Measurements from ENCODE around the gene ZNF782.
"Not testable (repeated sequence)": the region's sequence is repeated elsewhere in the genome, so short reads cannot be mapped to it uniquely, and the experiment has no call there.

The ZNF782 gene

DNA sequence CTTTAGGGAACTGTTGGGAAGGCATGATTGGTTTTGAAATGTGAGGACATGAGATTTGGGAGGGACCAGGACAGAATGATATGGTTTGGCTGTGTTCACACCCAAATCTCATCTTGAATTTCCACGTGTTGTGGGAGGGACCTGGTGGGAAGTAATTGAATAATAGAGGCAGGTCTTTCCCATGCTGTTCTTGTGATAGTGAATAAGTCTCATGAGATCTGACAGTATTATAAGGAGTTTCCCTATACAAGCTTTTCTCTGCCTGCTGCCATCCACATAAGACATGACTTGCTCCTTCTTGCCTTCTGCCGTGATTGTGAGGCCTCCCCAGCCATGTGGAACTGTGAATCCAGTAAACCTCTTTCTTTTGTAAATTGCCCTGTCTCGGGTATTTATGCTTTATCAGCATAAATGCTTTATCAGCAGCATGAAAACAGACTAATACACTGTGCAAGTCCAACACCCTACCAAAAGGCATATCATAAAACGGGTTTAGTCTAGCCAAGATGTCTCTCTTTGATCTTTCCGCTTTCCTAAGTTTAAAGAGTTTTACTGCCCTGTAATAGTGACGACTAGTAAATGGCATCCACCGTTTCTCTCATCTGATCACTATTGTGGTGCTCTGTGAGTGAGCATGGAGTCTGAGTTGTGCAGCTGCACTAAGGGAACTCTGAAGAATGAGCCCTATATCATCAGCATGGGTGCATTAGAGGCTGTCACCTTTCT lies 12.9 kb upstream of the ZNF782 start:
- no peak overlapping the region for H3K4me3 ChIP-seq (ENCODE audit: control insufficient read depth, low read depth, low read length)
- DNase-seq (ENCODE audit: low read depth): no peak
- no peak for TF ChIP-seq CTCF (conservative IDR thresholded peaks at IDR 0.05; ENCODE audit: control insufficient read depth, insufficient read depth, low read depth, low read length)

DNA sequence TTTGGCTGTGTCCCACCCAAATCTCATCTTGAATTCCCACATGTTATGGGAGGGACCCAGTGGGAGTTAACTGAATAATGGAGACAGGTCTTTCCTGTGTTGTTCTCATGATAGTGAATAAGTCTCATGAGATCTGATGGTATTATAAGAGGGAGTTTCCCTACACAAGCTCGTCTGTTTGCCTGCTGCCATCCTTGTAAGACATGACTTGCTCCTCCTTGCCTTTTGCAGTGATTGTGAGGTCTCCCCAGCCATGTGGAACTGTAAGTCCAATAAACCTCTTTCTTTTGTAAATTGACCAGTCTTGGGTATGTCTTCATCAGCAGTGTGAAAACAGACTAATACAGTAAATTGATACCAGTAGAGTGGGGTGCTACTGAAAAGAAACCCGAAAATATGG lies 10.9 kb upstream of the ZNF782 start:
- not testable (repeated sequence) for DNase-seq (ENCODE audit: low read depth); H3K4me3 ChIP-seq (ENCODE audit: control insufficient read depth, low read depth, low read length)

DNA sequence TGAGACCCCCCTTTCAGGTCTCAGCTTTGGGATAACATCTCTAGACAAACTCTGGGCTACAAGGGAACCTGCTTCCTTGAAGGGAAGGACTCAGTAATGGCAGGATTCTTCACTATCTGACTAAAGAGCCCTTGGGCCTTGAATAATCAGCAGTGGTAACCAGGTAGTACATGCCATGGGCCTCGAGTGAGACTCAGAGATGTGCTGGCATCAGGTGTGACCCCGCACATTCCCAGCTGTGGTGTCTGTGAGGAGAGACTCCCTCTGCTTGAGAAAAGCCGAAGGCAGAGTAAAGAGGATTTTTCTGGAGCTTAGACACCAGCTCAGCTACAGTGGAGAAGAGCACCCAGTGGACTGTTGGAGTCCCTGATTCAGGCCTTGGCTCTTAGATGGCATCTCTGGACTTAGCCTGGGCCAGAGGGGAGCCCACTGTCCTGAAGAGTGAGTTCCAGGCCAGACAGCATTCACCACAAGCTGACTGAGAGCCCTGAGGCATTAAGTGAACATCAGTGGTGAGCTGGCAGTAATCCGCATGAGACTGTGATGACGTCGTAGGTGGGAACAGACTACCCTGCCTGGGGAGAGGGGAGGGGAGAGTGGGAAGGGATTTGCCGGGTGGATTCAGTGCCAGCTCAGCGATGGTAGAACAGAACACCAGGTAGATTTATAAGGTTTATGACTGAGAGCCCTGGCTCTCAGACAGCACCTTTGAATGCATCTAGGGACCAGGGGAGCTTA lies 5.3 kb upstream of the ZNF782 start:
- no peak for TF ChIP-seq CTCF (conservative IDR thresholded peaks at IDR 0.05; ENCODE audit: control insufficient read depth, insufficient read depth, low read depth, low read length)
- H3K4me3 ChIP-seq (ENCODE audit: control insufficient read depth, low read depth, low read length): no peak overlapping the region
- DNase-seq (ENCODE audit: low read depth): peak; percentile 71

DNA sequence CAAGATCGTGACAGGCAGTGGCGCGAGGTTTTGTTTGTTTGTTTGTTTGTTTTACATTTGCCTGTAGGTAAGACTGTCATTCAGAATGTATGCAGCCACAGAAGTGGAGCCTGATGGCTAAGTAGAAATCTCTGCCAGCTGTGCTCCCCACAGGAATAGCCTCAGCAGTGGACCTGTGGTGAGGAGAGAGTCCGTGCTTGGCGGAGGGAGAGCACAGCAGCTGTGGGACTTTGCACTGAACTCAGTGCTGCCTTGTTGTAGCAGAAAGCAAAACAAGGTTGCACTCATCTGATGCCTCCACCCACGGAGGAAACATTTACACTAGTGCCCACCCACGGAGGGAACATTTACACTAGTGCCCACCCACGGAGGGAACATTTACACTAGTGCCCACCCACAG lies 4.4 kb upstream of the ZNF782 start:
- H3K4me3 ChIP-seq (ENCODE audit: control insufficient read depth, low read depth, low read length): no peak overlapping the region
- no peak for DNase-seq (ENCODE audit: low read depth)
- no peak for TF ChIP-seq CTCF (conservative IDR thresholded peaks at IDR 0.05; ENCODE audit: control insufficient read depth, insufficient read depth, low read depth, low read length)

- no peak for TF ChIP-seq CTCF (conservative IDR thresholded peaks at IDR 0.05; ENCODE audit: control insufficient read depth, insufficient read depth, low read depth, low read length)
- DNase-seq (ENCODE audit: low read depth): no peak
- H3K4me3 ChIP-seq (ENCODE audit: control insufficient read depth, low read depth, low read length): no peak overlapping the region
These were observed 3.8 kb upstream of the ZNF782 start for GRCh38 chr9:96858018-96858573.

GRCh38 chr9:96856363-96857286 lies 2.3 kb upstream of the ZNF782 start:
- DNase-seq (ENCODE audit: low read depth): peak; percentile 73
- no peak overlapping the region for H3K4me3 ChIP-seq (ENCODE audit: control insufficient read depth, low read depth, low read length)
- TF ChIP-seq CTCF (conservative IDR thresholded peaks at IDR 0.05; ENCODE audit: control insufficient read depth, insufficient read depth, low read depth, low read length): peak; percentile 86

All from fibroblast of mammary gland (primary cell).